Measurements from ENCODE around the gene TSPAN9. TPM values are rescaled to one million over a fixed set of nuclear protein-coding genes. Genes with fewer than 3 reads are reported as not detected.

TSPAN9 gene
- total RNA-seq, 4 donors from 2014 or later: 27.8 to 47.2 (median 34.3) TPM

- H3K27me3 ChIP-seq: no peaks in the 10 kb centered on the region
- H3K9me3 ChIP-seq: no peaks in the 10 kb centered on the region
- DNase-seq (ENCODE audit: low spot score in 2 of 2): no peak
- TF ChIP-seq POLR2A (IDR thresholded peaks at IDR 0.05) (no peak), CTCF (IDR thresholded peaks at IDR 0.05) (no peak), EP300 (IDR thresholded peaks at IDR 0.05) (no peak), POLR2AphosphoS5 (IDR thresholded peaks at IDR 0.05) (no peak)
- H3K36me3 ChIP-seq: no peaks in the 10 kb centered on the region
- no peak overlapping the region for H3K27ac ChIP-seq
- 51% methylated on average over 3 of the region's 3 CpGs for WGBS
- H3K4me3 ChIP-seq: no peak overlapping the region
- peaks cover 8% of the 10 kb centered on the region for H3K4me1 ChIP-seq
These were observed 82.9 kb downstream of the TSPAN9 start for GRCh38 chr12:3160081-3160480.

GRCh38 chr12:3161861-3162260, 84.7 kb downstream of the TSPAN9 start:
- Histone ChIP-seq H3K27ac (no peak overlapping the region), H3K4me1 (peaks cover 8% of the 10 kb centered on the region), H3K36me3 (no peaks in the 10 kb centered on the region), H3K27me3 (no peaks in the 10 kb centered on the region), H3K4me3 (no peak overlapping the region), H3K9me3 (no peaks in the 10 kb centered on the region)
- 82% methylated on average over 6 of the region's 6 CpGs for WGBS
- no peak for TF ChIP-seq CTCF (IDR thresholded peaks at IDR 0.05)
- no peak for TF ChIP-seq POLR2AphosphoS5 (IDR thresholded peaks at IDR 0.05)
- TF ChIP-seq POLR2A (IDR thresholded peaks at IDR 0.05): no peak
- no peak for TF ChIP-seq EP300 (IDR thresholded peaks at IDR 0.05)
- no peak for DNase-seq (ENCODE audit: low spot score in 2 of 2)

GRCh38 chr12:3164454-3165077, 87.4 kb downstream of the TSPAN9 start:
- no peaks in the 10 kb centered on the region for H3K27me3 ChIP-seq
- TF ChIP-seq EP300 (IDR thresholded peaks at IDR 0.05): no peak
- TF ChIP-seq CTCF (IDR thresholded peaks at IDR 0.05): no peak
- no peak for TF ChIP-seq POLR2AphosphoS5 (IDR thresholded peaks at IDR 0.05)
- no peak for TF ChIP-seq POLR2A (IDR thresholded peaks at IDR 0.05)
- 94% methylated on average over 11 of the region's 11 CpGs for WGBS

GRCh38 chr12:3165078-3165980, 88.2 kb downstream of the TSPAN9 start:
- Histone ChIP-seq H3K27me3 (no peaks in the 10 kb centered on the region), H3K36me3 (no peaks in the 10 kb centered on the region), H3K9me3 (no peaks in the 10 kb centered on the region), H3K4me1 (peaks cover 6% of the 10 kb centered on the region), H3K4me3 (no peak overlapping the region), H3K27ac (no peak overlapping the region)
- TF ChIP-seq POLR2AphosphoS5 (IDR thresholded peaks at IDR 0.05) (no peak), CTCF (IDR thresholded peaks at IDR 0.05) (no peak), POLR2A (IDR thresholded peaks at IDR 0.05) (no peak), EP300 (IDR thresholded peaks at IDR 0.05) (no peak)
- no peak for DNase-seq (ENCODE audit: low spot score in 2 of 2)
- 93% methylated on average over 22 of the region's 22 CpGs for WGBS

More at GRCh38 chr12:3164454-3165077, 87.4 kb downstream of the TSPAN9 start:
- no peak for DNase-seq (ENCODE audit: low spot score in 2 of 2)
- peaks cover 6% of the 10 kb centered on the region for H3K4me1 ChIP-seq
- H3K36me3 ChIP-seq: no peaks in the 10 kb centered on the region
- H3K27ac ChIP-seq: no peak overlapping the region
- H3K4me3 ChIP-seq: no peak overlapping the region
- H3K9me3 ChIP-seq: no peaks in the 10 kb centered on the region

- H3K9me3 ChIP-seq: no peaks in the 10 kb centered on the region
- TF ChIP-seq POLR2AphosphoS5 (IDR thresholded peaks at IDR 0.05) (no peak), CTCF (IDR thresholded peaks at IDR 0.05) (no peak), EP300 (IDR thresholded peaks at IDR 0.05) (no peak), POLR2A (IDR thresholded peaks at IDR 0.05) (no peak)
- H3K27me3 ChIP-seq: no peaks in the 10 kb centered on the region
- H3K4me3 ChIP-seq: no peak overlapping the region
- H3K27ac ChIP-seq: no peak overlapping the region
- WGBS: 100% methylated on average over 2 of the region's 3 CpGs
- H3K36me3 ChIP-seq: no peaks in the 10 kb centered on the region
- H3K4me1 ChIP-seq: peaks cover 6% of the 10 kb centered on the region
- DNase-seq (ENCODE audit: low spot score in 2 of 2): no peak
These were observed 90.5 kb downstream of the TSPAN9 start for GRCh38 chr12:3167636-3168035.

Data from suprapubic skin (tissue), 4 donors.